T-helper 9 cell (primary cell): ENCODE measurements around the gene POU6F2.
"Not testable (repeated sequence)": the region's sequence is repeated elsewhere in the genome, so short reads cannot be mapped to it uniquely, and the experiment has no call there.

Source experiments
- DNase-seq: peaks from one replicate; pipeline ENCODE4 v3.0.0-alpha.2; 2020
- total RNA-seq, 2 donors: gene quantifications; one replicate each; lab custom pipeline; 2026; lab: John Stamatoyannopoulos, UW

POU6F2 gene
- 0 reads per million in 2 donors for total RNA-seq

GRCh38 chr7:38977685-38978084, at the start of gene POU6F2:
TSS of gene POU6F2 (plus strand) at chr7:38977909. CDS start at chr7:38977954, 45 bp downstream.
- DNase-seq = no peak

DNA sequence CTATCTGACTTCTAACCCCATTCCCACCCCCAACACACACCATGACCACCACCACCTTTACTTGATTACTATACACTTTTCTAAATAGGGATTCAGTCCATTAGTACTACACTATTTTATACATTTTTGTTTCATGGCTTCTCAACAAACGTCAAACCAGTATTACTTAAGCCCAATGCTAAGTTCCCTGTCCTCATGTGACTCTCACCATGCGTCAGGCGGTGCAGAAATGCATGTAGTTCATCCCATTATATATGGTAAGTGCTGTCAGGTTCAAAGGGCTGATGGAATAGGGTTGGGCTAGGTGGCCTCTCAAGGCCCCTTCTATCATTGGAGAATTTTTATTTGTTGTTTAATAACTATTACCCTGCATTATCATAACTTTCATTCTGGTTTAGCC, 49.2 kb upstream of the POU6F2 start:
- DNase-seq = no peak

- DNase-seq = no peak
Measured at GRCh38 chr7:38929460-38930171, 48.1 kb upstream of the POU6F2 start.

GRCh38 chr7:38932509-38933168, 45.1 kb upstream of the POU6F2 start:
- DNase-seq = peak; percentile 26

- DNase-seq = no peak
Measured at GRCh38 chr7:38934051-38934450, 43.7 kb upstream of the POU6F2 start.

DNA sequence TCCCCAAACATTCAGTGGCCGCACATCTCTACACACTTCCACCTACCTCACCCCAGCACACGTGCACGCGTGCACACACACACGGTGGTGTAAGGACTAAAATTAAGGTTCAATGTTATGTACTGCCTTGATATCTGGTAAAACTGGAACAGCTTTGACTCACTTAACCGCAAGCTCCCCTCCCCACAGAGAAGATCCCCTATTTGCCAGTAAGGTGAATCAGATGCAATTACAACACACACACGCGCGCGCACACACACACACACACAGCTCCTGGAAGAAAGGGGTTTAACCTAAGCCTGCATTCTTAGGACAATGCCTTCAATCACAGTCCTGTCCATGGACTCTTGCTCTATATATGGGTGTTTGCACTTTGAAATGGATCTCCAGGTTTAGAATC, 43.2 kb upstream of the POU6F2 start:
- no peak for DNase-seq

- DNase-seq = no peak
Measured at GRCh38 chr7:38936641-38937040, 41.1 kb upstream of the POU6F2 start.

DNA sequence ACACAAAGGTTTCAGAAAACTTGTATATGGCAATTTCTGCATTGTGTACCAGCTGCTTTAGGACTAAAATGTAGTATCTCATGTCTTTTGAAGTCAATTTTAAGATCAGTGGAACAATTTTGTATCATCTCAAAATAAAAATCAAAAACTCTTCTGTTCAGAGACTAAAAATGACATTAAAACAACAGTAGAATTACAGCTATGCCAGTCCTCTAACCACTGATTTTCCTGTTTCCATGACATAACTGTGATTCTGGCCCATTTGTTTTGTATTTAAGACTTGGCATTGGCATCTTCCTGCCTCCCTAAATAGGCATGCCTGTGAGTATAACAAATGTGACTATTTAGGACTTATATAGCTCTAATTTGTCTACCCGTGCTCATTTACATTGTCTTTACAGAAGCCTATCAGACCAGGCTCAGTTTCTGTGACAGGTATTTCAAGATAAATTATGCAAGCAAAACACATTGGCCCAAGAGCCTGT, 39.7 kb upstream of the POU6F2 start:
- DNase-seq = no peak

DNA sequence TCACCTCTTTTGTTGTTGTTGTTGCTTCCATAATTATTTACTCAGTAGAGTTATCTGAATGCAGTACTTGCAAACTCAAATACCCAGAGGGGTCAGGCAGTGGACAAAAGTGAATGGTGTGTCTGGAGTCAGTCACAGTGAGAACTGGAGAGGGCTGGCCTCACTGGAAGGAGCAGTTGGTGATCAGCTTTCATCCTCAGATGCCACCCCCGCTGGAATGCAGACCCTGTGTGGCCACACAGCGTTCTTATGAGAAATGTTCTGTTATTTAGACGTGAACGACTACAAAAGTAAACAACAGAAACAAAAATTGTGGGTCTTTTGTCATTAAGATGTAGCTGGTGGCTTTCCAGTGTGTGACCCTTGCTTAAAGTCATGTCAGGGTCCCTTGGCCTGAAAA, 39.1 kb upstream of the POU6F2 start:
- no peak for DNase-seq

DNA sequence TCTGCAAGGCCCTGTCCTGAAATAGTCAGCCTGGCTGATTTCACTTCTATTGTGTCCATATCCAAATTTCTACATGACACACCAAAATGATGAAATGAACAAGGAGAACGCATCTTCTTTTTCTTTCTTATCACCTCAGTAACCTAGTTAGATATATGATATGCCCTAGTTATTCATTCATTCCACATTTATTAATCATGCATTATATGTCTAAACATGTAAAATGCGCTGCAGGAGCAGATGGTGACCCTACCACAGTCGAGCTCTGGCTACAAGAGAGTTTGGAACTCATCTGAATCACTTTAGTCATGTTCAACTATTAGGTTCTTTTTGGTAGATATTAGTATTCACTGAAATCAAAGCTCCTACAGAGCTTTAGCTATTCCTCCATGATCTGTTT, 36.9 kb upstream of the POU6F2 start:
- no peak for DNase-seq

GRCh38 chr7:38942431-38943051, 35.2 kb upstream of the POU6F2 start:
- DNase-seq = no peak

- not testable (repeated sequence) for DNase-seq
Measured at GRCh38 chr7:38947541-38947940, 30.2 kb upstream of the POU6F2 start.

GRCh38 chr7:38950309-38950708, 27.4 kb upstream of the POU6F2 start:
- DNase-seq = no peak

- DNase-seq = no peak
Measured at GRCh38 chr7:38951213-38951612, 26.5 kb upstream of the POU6F2 start.

GRCh38 chr7:38953227-38953626, 24.5 kb upstream of the POU6F2 start:
- no peak for DNase-seq

GRCh38 chr7:38953971-38954370, 23.7 kb upstream of the POU6F2 start:
- no peak for DNase-seq

GRCh38 chr7:38955892-38956291, 21.8 kb upstream of the POU6F2 start:
- DNase-seq = no peak

DNA sequence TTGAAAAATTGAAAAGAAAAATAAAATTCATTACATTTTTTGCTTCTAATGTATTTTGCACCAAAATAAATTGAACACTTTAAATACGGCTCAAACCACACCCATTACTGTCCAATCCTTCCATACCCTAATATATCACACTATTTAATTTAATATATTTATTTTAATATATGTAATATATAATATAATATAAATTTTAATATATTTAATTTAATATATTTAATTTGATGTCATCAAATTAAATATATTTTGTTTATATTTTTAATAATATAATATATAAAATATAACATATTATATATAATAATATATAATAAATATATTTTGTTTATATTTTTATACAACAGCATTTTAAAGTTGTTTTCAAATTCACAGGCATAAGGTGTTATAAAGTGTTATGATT, 15.7 kb upstream of the POU6F2 start:
- no peak for DNase-seq

DNA sequence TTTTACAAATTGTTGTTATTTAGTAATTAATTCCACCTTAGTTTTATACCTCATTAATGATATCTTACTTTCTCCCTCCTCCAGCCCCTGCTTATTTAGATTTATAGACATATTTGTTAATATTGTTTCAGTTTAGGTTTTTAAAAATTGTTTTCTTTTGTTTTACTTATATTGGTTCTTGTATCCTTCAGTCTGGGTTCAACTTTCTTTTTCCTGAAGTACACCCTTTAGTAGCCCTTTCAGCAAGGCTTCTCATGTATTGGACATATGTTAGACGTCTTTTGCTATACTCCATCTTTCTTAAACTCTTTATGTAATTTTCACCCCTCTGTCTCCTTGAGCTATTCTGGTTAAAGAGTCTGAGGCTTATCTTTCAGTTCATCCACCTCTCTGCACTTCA, 12.8 kb upstream of the POU6F2 start:
- no peak for DNase-seq

DNA sequence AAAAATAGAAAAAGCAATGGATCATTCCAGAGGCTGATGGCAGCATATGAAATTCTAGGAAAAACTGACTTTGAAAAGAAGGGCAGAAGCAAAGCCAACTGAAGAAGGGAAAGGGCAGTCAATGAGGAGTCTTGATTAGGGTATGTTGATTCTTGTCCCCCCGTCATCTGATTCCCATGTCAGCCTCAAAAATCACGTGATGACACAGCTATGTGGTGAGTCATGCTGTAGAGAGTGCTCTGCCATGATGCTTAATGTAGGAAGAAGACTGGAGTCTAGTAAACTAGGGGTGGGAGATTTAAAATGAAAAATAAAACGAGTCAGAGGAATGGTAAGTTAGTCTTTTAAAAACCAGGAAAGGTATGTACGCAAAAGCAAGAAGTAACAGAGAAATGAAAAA, 3.9 kb upstream of the POU6F2 start:
- no peak for DNase-seq

GRCh38 chr7:38975944-38976392, 1.7 kb upstream of the POU6F2 start:
- no peak for DNase-seq

GRCh38 chr7:38978491-38978890, 782 bp downstream of the POU6F2 start:
- DNase-seq = no peak

GRCh38 chr7:38992203-38992602, 14.5 kb downstream of the POU6F2 start:
- DNase-seq = no peak

DNA sequence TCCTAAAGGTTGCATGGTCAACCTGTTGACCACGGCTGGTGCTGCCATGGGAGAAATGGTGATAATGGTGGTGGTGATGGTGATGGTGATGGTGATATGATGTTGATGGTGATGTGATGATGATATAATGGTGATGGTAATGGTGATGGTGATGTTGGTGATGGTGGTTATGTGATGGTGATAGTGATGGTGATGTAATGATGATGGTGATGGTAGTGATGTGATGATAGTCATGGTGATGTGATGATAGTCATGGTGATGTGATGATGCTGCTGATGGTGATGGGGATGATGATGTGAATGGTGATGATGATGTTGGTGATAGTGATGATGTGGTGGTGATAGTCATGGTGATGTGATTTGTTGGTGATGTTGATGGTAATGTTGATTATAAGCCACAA, 23.9 kb downstream of the POU6F2 start:
- no peak for DNase-seq
